ENCODE data around the gene AFF4. TPM values are rescaled to one million over a fixed set of nuclear protein-coding genes. Genes with fewer than 3 reads are reported as not detected.
A peak's percentile ranks its signal among the peaks of the same experiment; 100 is the strongest.
"Not testable (repeated sequence)": the region's sequence is repeated elsewhere in the genome, so short reads cannot be mapped to it uniquely, and the experiment has no call there.

Gene AFF4
- polyA plus RNA-seq, 3 donors: 9.7 to 17.7 (median 17.6) TPM

DNA sequence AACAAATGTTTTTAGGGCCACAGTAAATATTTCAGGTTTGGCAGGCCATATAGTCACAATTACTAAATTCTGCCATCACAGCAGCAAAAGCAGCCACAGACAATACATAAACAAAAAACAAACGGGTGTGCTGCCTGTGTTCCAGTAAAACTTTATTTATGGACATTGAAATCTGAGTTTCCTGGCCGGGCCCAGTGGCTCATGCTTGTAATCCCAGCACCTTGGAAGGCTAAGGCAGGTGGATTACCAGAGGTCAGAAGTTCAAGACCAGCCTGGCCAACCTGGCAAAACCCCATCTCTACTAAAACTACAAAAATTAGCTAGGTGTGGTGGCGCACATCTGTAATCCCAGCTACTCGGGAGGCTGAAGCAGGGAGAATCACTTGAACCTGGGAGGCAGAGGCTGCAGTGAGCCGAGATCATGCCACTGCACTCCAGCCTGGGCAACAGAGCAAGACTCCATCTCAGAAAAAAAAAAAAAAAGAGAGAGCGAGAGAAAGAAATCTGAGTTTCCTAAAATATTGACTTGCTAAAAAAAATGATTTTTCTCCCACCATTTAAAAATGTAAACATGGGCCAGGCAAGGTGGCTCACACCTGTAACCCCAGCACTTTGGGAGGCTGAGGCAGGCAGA, 7.2 kb downstream of the AFF4 start:
- WGBS (ENCODE audit: insufficient coverage): 100% methylated on average over 1 of the region's 6 CpGs
- H3K27ac ChIP-seq (ENCODE audit: low read depth in 1 of 2, low read length in 2 of 2); H3K4me2 ChIP-seq (replicated peaks; ENCODE audit: extremely low read depth, low read length, poor library complexity, severe bottlenecking); H3K4me3 ChIP-seq (replicated peaks in 1 of 3; ENCODE audit: low read depth in 2 of 3, low read length in 3 of 3); DNase-seq; intact Hi-C loops (cut with micrococcal nuclease); H3K9me3 Mint-ChIP-seq; H2AFZ ChIP-seq (ENCODE audit: insufficient read depth, low read depth, low read length, poor library complexity, severe bottlenecking); H3K9me3 ChIP-seq (replicated peaks in 1 of 2; ENCODE audit: control insufficient read depth in 1 of 2, insufficient read depth in 1 of 2, low read length in 2 of 2); H3K27me3 ChIP-seq (ENCODE audit: control insufficient read depth in 2 of 2, insufficient read depth in 2 of 2, low read length in 2 of 2); H3K9ac ChIP-seq (ENCODE audit: insufficient read depth, low read length, poor library complexity, severe bottlenecking); H3K27me3 Mint-ChIP-seq (ENCODE audit: low read depth in 3 of 3); H3K4me3 Mint-ChIP-seq: not testable (repeated sequence)
- H3K36me3 Mint-ChIP-seq: peaks cover 17 to 51% of the 10 kb centered on the region in 2 donors
- Histone ChIP-seq H4K20me1 (ENCODE audit: insufficient read depth, low read length) (peaks cover 97% of the 10 kb centered on the region), H3K4me1 (ENCODE audit: control insufficient read depth in 1 of 2, insufficient read depth in 2 of 2, low read length in 2 of 2) (peaks cover 6 to 11% of the 10 kb centered on the region in 2 donors), H3K36me3 (replicated peaks in 1 of 2; ENCODE audit: control insufficient read depth in 1 of 2, insufficient read depth in 2 of 2, low read length in 2 of 2) (peaks cover 10 to 19% of the 10 kb centered on the region in 2 donors), H3K79me2 (ENCODE audit: insufficient read depth, low read length) (peaks cover 96% of the 10 kb centered on the region)
- peak overlapping the region in 1 of 7 donors; percentile 48 for H3K27ac Mint-ChIP-seq
- peaks cover 17% of the 10 kb centered on the region for H3K4me1 Mint-ChIP-seq

DNA sequence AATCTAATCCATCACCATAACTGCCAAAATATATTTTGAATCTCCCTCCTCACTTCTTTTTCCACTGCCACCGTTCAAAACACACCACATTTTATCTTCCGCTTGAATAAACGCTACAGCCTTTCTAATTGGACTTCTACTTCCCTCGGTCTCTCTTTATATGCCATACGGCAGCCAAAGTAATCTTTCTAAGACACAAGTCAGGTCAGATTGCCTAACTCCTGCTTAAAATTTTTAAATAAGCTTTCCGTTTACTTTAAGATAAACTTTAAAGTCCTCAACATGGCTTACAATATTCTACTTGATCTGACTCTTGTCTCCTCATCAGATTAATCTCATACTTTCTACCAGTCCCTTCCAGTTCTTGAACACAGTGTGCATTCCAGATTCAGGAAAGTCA, 9.7 kb downstream of the AFF4 start:
- H3K4me3 ChIP-seq (replicated peaks in 1 of 3; ENCODE audit: low read depth in 2 of 3, low read length in 3 of 3): no peak overlapping the region
- Mint-ChIP-seq H3K4me3 (no peak overlapping the region), H3K27ac (peak overlapping the region in 1 of 7 donors; percentile 48), H3K9me3 (no peaks in the 10 kb centered on the region), H3K27me3 (ENCODE audit: low read depth in 3 of 3) (peaks cover 0 to 2% (median 0%) of the 10 kb centered on the region in 3 donors), H3K4me1 (peaks cover 7% of the 10 kb centered on the region), H3K36me3 (peaks cover 18 to 54% of the 10 kb centered on the region in 2 donors)
- H3K9me3 ChIP-seq (replicated peaks in 1 of 2; ENCODE audit: control insufficient read depth in 1 of 2, insufficient read depth in 1 of 2, low read length in 2 of 2): no peaks in the 10 kb centered on the region
- H3K27me3 ChIP-seq (ENCODE audit: control insufficient read depth in 2 of 2, insufficient read depth in 2 of 2, low read length in 2 of 2): no peaks in the 10 kb centered on the region
- no peak overlapping the region for H3K9ac ChIP-seq (ENCODE audit: insufficient read depth, low read length, poor library complexity, severe bottlenecking)
- H3K27ac ChIP-seq (ENCODE audit: low read depth in 1 of 2, low read length in 2 of 2): no peak overlapping the region
- WGBS (ENCODE audit: insufficient coverage): 89% methylated on average over 6 of the region's 6 CpGs
- peaks cover 10 to 23% of the 10 kb centered on the region in 2 donors for H3K36me3 ChIP-seq (replicated peaks in 1 of 2; ENCODE audit: control insufficient read depth in 1 of 2, insufficient read depth in 2 of 2, low read length in 2 of 2)
- peaks cover 96% of the 10 kb centered on the region for H3K79me2 ChIP-seq (ENCODE audit: insufficient read depth, low read length)
- H3K4me2 ChIP-seq (replicated peaks; ENCODE audit: extremely low read depth, low read length, poor library complexity, severe bottlenecking): no peak overlapping the region
- TF ChIP-seq, protein P1, sequence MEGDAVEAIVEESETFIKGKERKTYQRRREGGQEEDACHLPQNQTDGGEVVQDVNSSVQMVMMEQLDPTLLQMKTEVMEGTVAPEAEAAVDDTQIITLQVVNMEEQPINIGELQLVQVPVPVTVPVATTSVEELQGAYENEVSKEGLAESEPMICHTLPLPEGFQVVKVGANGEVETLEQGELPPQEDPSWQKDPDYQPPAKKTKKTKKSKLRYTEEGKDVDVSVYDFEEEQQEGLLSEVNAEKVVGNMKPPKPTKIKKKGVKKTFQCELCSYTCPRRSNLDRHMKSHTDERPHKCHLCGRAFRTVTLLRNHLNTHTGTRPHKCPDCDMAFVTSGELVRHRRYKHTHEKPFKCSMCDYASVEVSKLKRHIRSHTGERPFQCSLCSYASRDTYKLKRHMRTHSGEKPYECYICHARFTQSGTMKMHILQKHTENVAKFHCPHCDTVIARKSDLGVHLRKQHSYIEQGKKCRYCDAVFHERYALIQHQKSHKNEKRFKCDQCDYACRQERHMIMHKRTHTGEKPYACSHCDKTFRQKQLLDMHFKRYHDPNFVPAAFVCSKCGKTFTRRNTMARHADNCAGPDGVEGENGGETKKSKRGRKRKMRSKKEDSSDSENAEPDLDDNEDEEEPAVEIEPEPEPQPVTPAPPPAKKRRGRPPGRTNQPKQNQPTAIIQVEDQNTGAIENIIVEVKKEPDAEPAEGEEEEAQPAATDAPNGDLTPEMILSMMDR (IDR thresholded peaks at IDR 0.05): no peak
- no peaks in the 10 kb centered on the region for H3K4me1 ChIP-seq (ENCODE audit: control insufficient read depth in 1 of 2, insufficient read depth in 2 of 2, low read length in 2 of 2)
- no peak overlapping the region for H2AFZ ChIP-seq (ENCODE audit: insufficient read depth, low read depth, low read length, poor library complexity, severe bottlenecking)
- H4K20me1 ChIP-seq (ENCODE audit: insufficient read depth, low read length): peaks cover 97% of the 10 kb centered on the region
- intact Hi-C loops (cut with micrococcal nuclease): no loop called here
- no peak for DNase-seq
